IMR-90 (cell line): ENCODE data around the gene ZNF175. TPM values are rescaled to one million over a fixed set of nuclear protein-coding genes. Genes with fewer than 3 reads are reported as not detected.

ENCODE experiments used
- ATAC-seq: fragments of 200-7000 bp; cut with Tn5 transposase; 2 replicates; pipeline ENCODE4 v1.9.1; 2020; ENCODE audit warnings: low read depth, mild to moderate bottlenecking, moderate library complexity
- BruUV-seq: library from RNA; stranded (reverse); fragments of 400-500 nt; replicated peaks from 2 replicates; lab custom pipeline; 2021; lab: Mats Ljungman, UMichigan
- CTCF ChIA-PET: fragments of 300-600 bp; formaldehyde crosslinking; extraction: SDS; loops from one replicate; lab custom pipeline; 2021; ENCODE audit warnings: antibody characterized with exemption; lab: Yijun Ruan, JAX
- POLR2A ChIA-PET: fragments of 300-600 bp; sonication (Branson Sonifier 250); formaldehyde crosslinking; loops from one replicate; lab custom pipeline; 2022; ENCODE audit warnings: antibody characterized with exemption; ENCODE audit not compliant: unreplicated experiment; lab: Charles Lee
- DNase-seq: peaks from one replicate; pipeline ENCODE4 v3.0.0; 2013
- H2AFZ ChIP-seq: replicated peaks from 2 replicates; pipeline ENCODE3; 2013; ENCODE audit warnings: low read length, mild to moderate bottlenecking; ENCODE audit not compliant: poor library complexity
- H2AK5ac ChIP-seq: 2 replicates; pipeline ENCODE4 v1.6.1; 2013; ENCODE audit warnings: low read depth, low read length, inconsistent platforms
- H2AK9ac ChIP-seq: replicated peaks from 2 replicates; pipeline ENCODE3; 2013; ENCODE audit warnings: mild to moderate bottlenecking, low read depth, low read length, moderate library complexity; ENCODE audit not compliant: poor library complexity
- H2BK120ac ChIP-seq: 2 replicates; pipeline ENCODE4 v1.6.1; 2013; ENCODE audit warnings: low read depth, low read length, inconsistent platforms
- H2BK15ac ChIP-seq: 3 replicates; pipeline ENCODE4 v1.6.1; 2013; ENCODE audit warnings: low read depth, low read length, inconsistent platforms
- H2BK20ac ChIP-seq: 2 replicates; pipeline ENCODE4 v1.6.1; 2013; ENCODE audit warnings: low read depth, mild to moderate bottlenecking, inconsistent platforms, low read length, moderate library complexity
- H2BK5ac ChIP-seq: 2 replicates; pipeline ENCODE4 v1.6.1; 2013; ENCODE audit warnings: mild to moderate bottlenecking, low read depth, low read length, inconsistent platforms; ENCODE audit not compliant: poor library complexity, severe bottlenecking
- H3K14ac ChIP-seq: replicated peaks from 2 replicates; pipeline ENCODE4 v1.6.1; 2013; ENCODE audit warnings: low read depth, low read length, inconsistent platforms
- H3K18ac ChIP-seq: 2 replicates; pipeline ENCODE4 v1.6.1; 2013; ENCODE audit warnings: low read depth, low read length, control low read depth
- H3K23ac ChIP-seq: 2 replicates; pipeline ENCODE4 v1.6.1; 2013; ENCODE audit warnings: low read depth, low read length, inconsistent platforms
- H3K27ac ChIP-seq: 2 replicates; pipeline ENCODE4 v1.5.1; 2013; ENCODE audit warnings: mild to moderate bottlenecking, control low read depth, low read length; ENCODE audit not compliant: insufficient read depth
- H3K27me3 ChIP-seq: 2 replicates; pipeline ENCODE4 v1.6.1; 2013; ENCODE audit warnings: low read length; ENCODE audit not compliant: control insufficient read depth, insufficient read depth
- H3K36me3 ChIP-seq: 2 replicates; pipeline ENCODE4 v1.6.1; 2013; ENCODE audit warnings: low read length, mixed read lengths; ENCODE audit not compliant: control insufficient read depth, insufficient read depth
- H3K4ac ChIP-seq: 2 replicates; pipeline ENCODE4 v1.6.1; 2013; ENCODE audit warnings: low read depth, low read length, inconsistent platforms
- H3K4me1 ChIP-seq: 2 replicates; pipeline ENCODE4 v1.6.1; 2013; ENCODE audit warnings: low read length, mixed read lengths; ENCODE audit not compliant: control insufficient read depth, insufficient read depth
- H3K4me2 ChIP-seq: 2 replicates; pipeline ENCODE4 v1.6.1; 2013; ENCODE audit warnings: low read depth, mild to moderate bottlenecking, control low read depth, low read length, moderate library complexity
- H3K4me3 ChIP-seq: 2 replicates; pipeline ENCODE4 v1.5.1; 2013; ENCODE audit warnings: low read depth, mild to moderate bottlenecking, control low read depth, low read length, moderate library complexity; ENCODE audit not compliant: insufficient read depth
- H3K56ac ChIP-seq: 2 replicates; pipeline ENCODE4 v1.6.1; 2013; ENCODE audit warnings: low read length, inconsistent platforms; ENCODE audit not compliant: insufficient read depth; ENCODE audit errors: extremely low read depth
- H3K79me1 ChIP-seq, 2 experiments: 2 replicates each; pipeline ENCODE4 v1.6.1; 2013; ENCODE audit warnings: low read length in 2 of 2, inconsistent platforms in 1 of 2, low read depth in 1 of 2
- H3K9ac ChIP-seq: 2 replicates; pipeline ENCODE4 v1.6.1; 2013; ENCODE audit warnings: low read depth, low read length, control low read depth
- H3K9me1 ChIP-seq: 2 replicates; pipeline ENCODE4 v1.6.1; 2013; ENCODE audit warnings: low read length, inconsistent platforms; ENCODE audit not compliant: insufficient read depth
- H3K9me3 ChIP-seq: 2 replicates; pipeline ENCODE4 v1.6.1; 2013; ENCODE audit warnings: low read length; ENCODE audit not compliant: control insufficient read depth, insufficient read depth
- H4K20me1 ChIP-seq: 2 replicates; pipeline ENCODE4 v1.6.1; 2013; ENCODE audit warnings: low read length, inconsistent platforms; ENCODE audit not compliant: insufficient read depth
- H4K5ac ChIP-seq: 2 replicates; pipeline ENCODE4 v1.6.1; 2013; ENCODE audit warnings: mild to moderate bottlenecking, low read depth, low read length, control low read depth
- H4K8ac ChIP-seq, 2 experiments: 2 replicates each; pipeline ENCODE4 v1.6.1; 2013; ENCODE audit warnings: low read depth in 2 of 2, low read length in 2 of 2, control low read depth in 1 of 2, inconsistent platforms in 1 of 2
- H4K91ac ChIP-seq: 2 replicates; pipeline ENCODE4 v1.6.1; 2013; ENCODE audit warnings: low read depth, low read length, inconsistent platforms; ENCODE audit not compliant: insufficient read depth
- CEBPB ChIP-seq: IDR thresholded peaks from 2 replicates; pipeline ENCODE4 v1.6.1; 2012; ENCODE audit warnings: low read depth, low read length, improper control_type of control experiment
- RAD21 ChIP-seq: IDR thresholded peaks from 2 replicates; pipeline ENCODE4 v1.6.1; 2012; ENCODE audit warnings: low read length, improper control_type of control experiment
- RFX5 ChIP-seq: IDR thresholded peaks from 2 replicates; pipeline ENCODE4 v1.8.0; 2012; ENCODE audit warnings: low read depth, mild to moderate bottlenecking, low read length, moderate library complexity
- WGBS, 2 experiments: methylation state at CpG; one replicate each; pipeline versions ENCODE4 v1.1.5 to v1.1.7; 2013; ENCODE audit warnings: missing lambda C conversion rate in 2 of 2; ENCODE audit not compliant: insufficient read length in 1 of 2; ENCODE audit errors: extremely low coverage in 2 of 2; 5-methylcytosine and 5-hydroxymethylcytosine counted together
- dilution Hi-C: fragments of 300-500 bp; cut with HindIII; formaldehyde crosslinking; loops from one replicate; pipeline ENCODE4 v1.14.3; 2018; ENCODE audit warnings: low sequenced_read_pairs; ENCODE audit not compliant: unreplicated experiment
- in situ Hi-C: fragments of 300-500 bp; cut with MboI; formaldehyde crosslinking; loops from 3 replicates; pipeline ENCODE4 v1.14.3; 2019; ENCODE audit warnings: low sequenced_read_pairs, inconsistent platforms, mixed read lengths
- intact Hi-C: fragments of 100-400 bp; cut with micrococcal nuclease; formaldehyde crosslinking; loops from 2 replicates; pipeline ENCODE4 v1.10.0; 2022
- polyA plus RNA-seq, 3 experiments: library from polyadenylated mRNA; depleted of rRNA; stranded (reverse); fragments of >200 nt; gene quantifications; 2 replicates each; pipeline ENCODE4 v1.2.3, GENCODE V29; 2012; ENCODE audit warnings: low replicate concordance in 1 of 3
- total RNA-seq: library from RNA; depleted of rRNA; stranded (reverse); fragments of >200 nt; gene quantifications from 2 replicates; pipeline ENCODE4 v1.2.3, GENCODE V29; 2012

ZNF175 gene
- total and polyA plus RNA-seq, 2 of the 4 experiments (the other 2 are of a cell fraction), result 3.6 to 8.4 TPM

DNA sequence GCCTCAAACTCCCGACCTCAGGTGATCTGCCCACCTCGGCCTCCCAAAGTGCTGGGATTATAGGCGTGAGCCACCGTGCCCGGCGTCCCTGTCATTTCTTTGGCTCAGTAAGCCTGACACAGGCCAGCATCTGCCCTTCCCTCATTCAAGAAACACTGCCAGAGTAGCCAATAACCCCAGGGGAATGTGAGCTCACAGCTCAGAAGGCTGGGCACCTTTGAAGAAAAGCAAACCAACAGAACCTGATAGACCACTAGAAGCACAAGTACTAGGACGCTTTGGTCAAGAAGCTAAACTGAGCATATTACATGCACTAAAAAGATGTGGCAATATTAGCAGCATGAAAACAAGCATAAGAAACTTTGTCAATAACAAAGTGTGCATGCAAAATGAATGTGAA, 44.9 kb downstream of the ZNF175 start:
- no peak overlapping the region for H2AK5ac ChIP-seq
- ATAC-seq (no peak), DNase-seq (no peak)
- H3K23ac ChIP-seq, result no peak overlapping the region
- no peak overlapping the region for H4K5ac ChIP-seq
- H4K91ac ChIP-seq, result no peak overlapping the region
- no peak overlapping the region for H4K8ac ChIP-seq
- ChIA-PET CTCF (no interaction called here), POLR2A (no interaction called here)
- no peaks in the 10 kb centered on the region for H3K9me3 ChIP-seq
- no peak overlapping the region for H2AK9ac ChIP-seq
- H3K9ac ChIP-seq, result no peak overlapping the region
- H3K18ac ChIP-seq, result no peak overlapping the region
- H3K4me1 ChIP-seq, result no peaks in the 10 kb centered on the region
- no peak overlapping the region for H2BK20ac ChIP-seq
- no peaks in the 10 kb centered on the region for H4K20me1 ChIP-seq
- H3K4ac ChIP-seq, result no peak overlapping the region
- no peak overlapping the region for H2BK5ac ChIP-seq
- BruUV-seq, result no TSS peak
- H3K14ac ChIP-seq, result no peak overlapping the region
- no peak overlapping the region for H2BK120ac ChIP-seq
- dilution Hi-C loops (no loop called here), intact Hi-C loops (no loop called here), in situ Hi-C loops (no loop called here)
- no peaks in the 10 kb centered on the region for H3K36me3 ChIP-seq
- no peak overlapping the region for H3K4me3 ChIP-seq
- no peaks in the 10 kb centered on the region for H3K9me1 ChIP-seq
- H3K79me1 ChIP-seq, result no peaks in the 10 kb centered on the region
- 59% methylated on average over 5 of the region's 7 CpGs; no CpG with 5 or more reads in 1 of the 2 experiments for WGBS, 2 experiments
- H3K56ac ChIP-seq, result no peak overlapping the region
- no peak overlapping the region for H3K27ac ChIP-seq
- no peaks in the 10 kb centered on the region for H3K27me3 ChIP-seq
- TF ChIP-seq CEBPB, result no peak
- no peak for TF ChIP-seq RFX5
- no peak for TF ChIP-seq RAD21
- H2AFZ ChIP-seq, result no peak overlapping the region
- no peak overlapping the region for H3K4me2 ChIP-seq
- H2BK15ac ChIP-seq, result no peak overlapping the region
